Measurements from ENCODE around the gene ERBB2.

The ERBB2 gene

DNA sequence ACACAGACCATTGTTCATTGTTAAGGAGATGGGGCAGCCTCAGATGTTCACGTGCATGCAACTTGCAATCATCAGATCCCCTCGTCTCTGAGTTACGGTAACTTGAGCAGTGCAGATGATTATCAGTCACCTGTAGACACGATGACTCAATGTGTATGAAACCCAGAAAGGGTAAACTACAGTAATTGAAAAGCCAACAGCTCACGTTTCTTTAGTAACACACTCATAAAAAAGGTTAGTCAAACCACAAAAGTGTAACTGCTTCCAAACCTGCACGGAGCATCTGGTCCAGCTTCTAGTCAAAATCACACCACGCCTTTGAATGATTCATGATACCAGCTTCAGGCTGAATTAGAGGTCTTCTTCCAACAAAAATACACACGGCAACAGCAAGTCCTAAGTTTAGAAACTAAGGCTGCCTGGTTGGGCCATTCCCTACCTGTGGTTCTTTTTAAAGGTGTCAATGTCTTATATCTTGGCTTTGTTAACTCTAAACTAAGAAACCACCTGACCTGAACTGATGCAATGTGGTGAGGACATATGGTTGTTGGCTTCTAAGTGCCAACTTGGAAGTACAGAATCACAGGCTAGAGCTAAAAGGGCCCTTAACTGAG is 70.2 kb downstream of the ERBB2 start:
- DNase-seq, result peak; percentile 69

DNA sequence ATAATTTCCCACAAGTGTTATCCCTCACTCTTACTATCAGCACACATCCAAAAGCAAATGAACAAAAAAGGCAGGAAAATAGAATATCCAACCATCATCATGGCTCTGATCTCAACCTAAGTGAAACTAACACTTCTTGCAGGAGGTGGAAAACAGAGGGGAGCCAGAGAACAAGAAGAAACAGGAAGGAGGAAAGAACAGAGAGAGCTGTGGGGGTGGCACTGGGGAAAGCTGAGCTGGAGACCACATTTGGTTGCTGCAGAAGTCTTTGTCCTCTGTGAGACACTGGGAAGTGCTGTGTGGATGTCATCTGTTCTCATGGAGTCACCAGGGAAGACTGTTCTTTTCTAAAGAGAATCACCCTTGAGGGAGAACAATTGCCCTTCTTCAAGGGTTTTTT is 72.6 kb downstream of the ERBB2 start:
- DNase-seq, result no peak

DNA sequence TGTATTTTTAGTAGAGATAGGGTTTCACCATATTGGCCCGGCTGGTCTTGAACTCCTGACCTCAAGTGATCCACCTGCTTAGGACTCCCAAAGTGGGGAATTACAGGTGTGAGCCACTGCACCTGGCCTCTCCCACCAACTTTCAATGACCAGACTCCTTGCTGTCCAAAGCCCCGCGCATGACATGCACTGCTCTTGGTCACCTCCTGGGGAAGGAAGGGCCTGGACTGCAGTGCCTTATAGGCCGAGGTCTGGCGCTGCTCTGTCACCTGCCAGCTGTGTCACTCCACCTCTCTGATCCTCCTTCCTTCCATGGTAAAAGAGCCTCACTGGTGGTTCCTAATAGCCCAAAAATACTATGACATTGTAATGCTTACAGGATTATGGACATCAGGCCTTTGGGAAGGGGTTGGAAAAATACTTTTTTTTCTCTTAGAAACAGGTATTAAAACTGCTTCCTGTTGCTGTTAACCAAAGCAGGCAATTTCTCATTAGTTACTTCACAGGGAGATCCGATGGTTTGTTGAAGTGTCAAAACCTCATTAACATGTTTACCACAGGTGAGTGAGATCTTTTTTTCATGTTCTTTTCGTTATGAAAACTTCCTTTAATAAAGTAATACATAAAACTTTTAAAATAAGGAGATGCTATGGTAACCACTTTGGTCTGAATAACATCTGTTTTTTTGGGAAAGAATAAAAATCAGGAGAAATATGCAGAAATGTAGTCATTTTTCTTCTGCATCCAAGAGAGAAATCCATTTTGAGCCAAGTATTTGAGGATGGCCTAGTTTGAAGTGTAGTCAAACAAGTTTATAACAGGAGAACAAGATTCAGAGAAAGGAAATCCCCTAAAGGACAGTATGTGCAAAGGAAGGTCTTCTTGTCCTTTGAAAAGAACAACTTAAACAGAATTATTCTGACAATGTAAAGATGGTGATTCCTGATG is 73.4 kb downstream of the ERBB2 start:
- DNase-seq, result no peak

DNA sequence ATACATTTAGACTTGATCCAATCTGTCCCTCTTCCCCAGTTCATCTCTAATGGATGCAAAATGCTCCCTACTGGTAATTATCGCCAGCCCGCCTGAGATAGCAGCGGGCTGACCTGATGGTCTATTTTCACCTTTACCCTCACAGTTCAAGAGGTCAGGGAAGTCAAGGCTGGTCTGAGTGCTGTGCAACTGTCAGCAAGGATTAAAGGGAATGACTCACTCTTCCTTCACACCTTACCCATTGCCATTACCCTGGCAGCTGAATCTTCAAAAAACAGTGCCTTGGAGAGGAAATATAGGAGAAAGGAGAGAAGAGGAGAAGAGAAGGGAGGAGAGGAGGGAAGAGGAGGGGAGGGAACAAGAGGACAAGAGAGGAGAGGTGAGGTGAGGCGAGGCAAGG is 74.2 kb downstream of the ERBB2 start:
- peak; percentile 61 for DNase-seq

DNA sequence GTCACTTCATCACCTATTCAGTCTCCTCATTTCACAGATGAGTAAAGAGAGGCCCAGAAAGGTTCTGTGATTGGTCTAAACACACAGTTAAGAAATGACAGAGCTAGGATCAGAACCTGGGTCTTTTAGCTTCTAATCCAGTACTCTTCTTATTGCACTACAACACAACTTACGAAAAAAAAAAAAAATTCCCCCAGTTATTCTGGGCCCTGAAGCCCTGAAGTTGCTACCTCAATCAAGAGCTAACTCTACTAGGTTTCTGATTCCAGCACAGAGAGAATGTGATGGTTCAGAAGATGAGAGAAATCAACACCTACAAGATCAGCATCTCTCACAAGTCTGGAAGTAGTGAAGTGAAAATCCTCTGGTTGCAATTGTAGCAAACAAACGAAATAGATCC is 75.2 kb downstream of the ERBB2 start:
- DNase-seq, result no peak

DNA sequence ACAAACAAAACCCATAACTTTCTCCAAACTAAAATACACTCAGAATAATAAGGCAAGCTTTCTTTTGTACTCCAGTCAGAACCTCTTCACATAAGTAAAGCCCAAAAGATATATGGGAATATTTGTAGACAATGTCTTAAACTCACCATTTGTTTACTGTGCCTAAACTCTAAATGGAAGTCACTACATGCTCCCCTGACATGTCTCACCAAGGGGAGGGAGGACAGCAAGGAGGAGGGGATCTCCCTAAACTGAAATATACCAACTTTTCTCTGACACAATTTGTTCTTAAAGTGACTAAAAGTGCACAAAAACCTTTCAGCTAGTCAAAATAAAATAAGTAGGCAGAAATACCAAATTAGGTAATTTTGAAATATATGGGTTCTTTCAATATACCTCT is 76.4 kb downstream of the ERBB2 start:
- no peak for DNase-seq

DNA sequence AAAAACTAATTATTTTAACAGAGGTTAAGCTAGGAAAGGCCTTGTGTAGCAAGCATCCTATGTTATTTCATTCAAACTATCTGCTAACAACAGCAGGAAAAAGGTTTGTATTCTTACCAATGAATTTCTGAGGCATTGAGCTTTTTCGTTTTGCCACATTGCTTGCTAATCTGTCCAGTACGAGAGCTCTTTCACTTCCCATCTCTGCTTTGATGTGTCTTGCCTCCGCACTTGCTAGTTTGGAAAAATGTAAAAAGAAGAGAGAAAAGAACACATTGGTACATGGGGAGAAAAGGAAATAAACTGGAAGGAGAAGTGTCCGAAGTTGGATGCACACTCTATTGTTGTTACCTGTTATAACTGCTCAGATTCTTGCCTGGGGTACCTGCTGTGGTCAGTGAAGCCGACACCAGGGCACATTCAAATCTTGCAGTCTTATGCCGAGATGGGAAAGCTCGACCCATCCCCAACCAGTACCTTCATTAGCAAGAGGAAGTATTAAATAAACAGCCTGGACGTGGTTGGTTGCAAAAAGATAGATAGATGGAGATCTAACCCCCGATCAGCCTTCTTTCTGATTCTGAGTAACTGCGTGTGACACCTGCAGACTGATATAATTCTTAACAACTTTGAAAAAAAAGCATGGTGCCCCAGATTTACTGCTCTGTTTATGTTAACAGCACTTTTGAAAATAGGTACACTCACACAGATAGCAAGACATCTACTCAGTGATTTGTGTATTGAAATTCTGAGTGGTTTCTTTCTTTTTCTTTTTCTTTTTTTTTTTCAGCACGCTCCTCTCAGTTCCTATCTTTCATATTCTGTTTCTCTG is 77.9 kb downstream of the ERBB2 start:
- no peak for DNase-seq
